Astrocyte (in vitro differentiated cells and primary cell): ENCODE results near the gene PARP2.

Experiments used
- EZH2 ChIP-seq: IDR thresholded peaks from 2 replicates; pipeline ENCODE4 v1.6.1; 2012; ENCODE audit warnings: mild to moderate bottlenecking, low read length, inconsistent platforms; ENCODE audit not compliant: insufficient read depth
- TF ChIP-seq, protein P1 (sequence below): IDR thresholded peaks from 2 replicates; pipeline ENCODE4 v1.5.1; 2011; ENCODE audit warnings: low read depth, mild to moderate bottlenecking, inconsistent platforms, low read length, moderate library complexity; ENCODE audit not compliant: insufficient read depth

DNA sequence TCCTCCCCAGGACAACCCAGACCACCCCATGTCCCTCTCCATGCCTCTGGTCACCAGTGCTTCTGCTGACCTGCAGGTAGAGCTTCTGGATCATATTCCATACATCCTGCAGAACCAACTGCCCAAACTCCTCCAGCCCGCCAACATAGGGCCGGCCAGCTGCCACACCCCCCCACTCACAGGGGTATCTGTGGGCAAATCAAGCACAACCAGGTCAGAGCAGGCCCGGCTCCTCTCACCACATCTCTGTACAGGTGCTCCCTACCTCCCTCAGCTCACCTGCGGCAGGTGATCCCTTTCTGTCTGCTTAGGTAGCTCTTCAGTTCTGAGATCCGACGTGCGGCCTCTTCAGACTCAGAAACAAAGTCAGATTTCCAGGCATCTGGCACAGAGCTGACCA lies 40.9 kb downstream of the PARP2 start:
- TF ChIP-seq, protein P1, sequence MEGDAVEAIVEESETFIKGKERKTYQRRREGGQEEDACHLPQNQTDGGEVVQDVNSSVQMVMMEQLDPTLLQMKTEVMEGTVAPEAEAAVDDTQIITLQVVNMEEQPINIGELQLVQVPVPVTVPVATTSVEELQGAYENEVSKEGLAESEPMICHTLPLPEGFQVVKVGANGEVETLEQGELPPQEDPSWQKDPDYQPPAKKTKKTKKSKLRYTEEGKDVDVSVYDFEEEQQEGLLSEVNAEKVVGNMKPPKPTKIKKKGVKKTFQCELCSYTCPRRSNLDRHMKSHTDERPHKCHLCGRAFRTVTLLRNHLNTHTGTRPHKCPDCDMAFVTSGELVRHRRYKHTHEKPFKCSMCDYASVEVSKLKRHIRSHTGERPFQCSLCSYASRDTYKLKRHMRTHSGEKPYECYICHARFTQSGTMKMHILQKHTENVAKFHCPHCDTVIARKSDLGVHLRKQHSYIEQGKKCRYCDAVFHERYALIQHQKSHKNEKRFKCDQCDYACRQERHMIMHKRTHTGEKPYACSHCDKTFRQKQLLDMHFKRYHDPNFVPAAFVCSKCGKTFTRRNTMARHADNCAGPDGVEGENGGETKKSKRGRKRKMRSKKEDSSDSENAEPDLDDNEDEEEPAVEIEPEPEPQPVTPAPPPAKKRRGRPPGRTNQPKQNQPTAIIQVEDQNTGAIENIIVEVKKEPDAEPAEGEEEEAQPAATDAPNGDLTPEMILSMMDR, result no peak
- TF ChIP-seq EZH2, result no peak
